Chondrocyte (in vitro differentiated cells): ENCODE data around the gene SYMPK. TPM values are rescaled to one million over a fixed set of nuclear protein-coding genes. Genes with fewer than 3 reads are reported as not detected.
"Not testable (repeated sequence)": the region's sequence is repeated elsewhere in the genome, so short reads cannot be mapped to it uniquely, and the experiment has no call there.

ENCODE experiments used
- DNase-seq: peaks from one replicate; pipeline ENCODE4 v3.0.0; 2021; ENCODE audit warnings: mixed read lengths, low spot score
- H3K27ac Mint-ChIP-seq: one replicate; pipeline ENCODE4 v1.8.0; 2021; ENCODE audit warnings: mild to moderate bottlenecking, moderate library complexity, mixed read lengths; ENCODE audit not compliant: unreplicated experiment
- H3K27me3 Mint-ChIP-seq: 2 replicates; pipeline ENCODE4 v1.8.0; 2021; ENCODE audit warnings: low read depth, mixed read lengths
- H3K36me3 Mint-ChIP-seq: 2 replicates; pipeline ENCODE4 v1.8.0; 2021; ENCODE audit warnings: low read depth, mixed read lengths
- H3K4me1 Mint-ChIP-seq: 2 replicates; pipeline ENCODE4 v1.8.0; 2021; ENCODE audit warnings: low read depth, mild to moderate bottlenecking, mixed read lengths
- H3K4me3 Mint-ChIP-seq: one replicate; pipeline ENCODE4 v1.8.0; 2021; ENCODE audit warnings: mild to moderate bottlenecking, moderate library complexity, mixed read lengths; ENCODE audit not compliant: unreplicated experiment
- H3K9me3 Mint-ChIP-seq: 2 replicates; pipeline ENCODE4 v1.8.0; 2021; ENCODE audit warnings: low read depth, mixed read lengths
- CTCF ChIP-seq: fragments of 200-600 bp; sonication (generic); IDR thresholded peaks from 2 replicates; pipeline ENCODE4 v1.5.0; 2021; ENCODE audit warnings: antibody characterized with exemption, mild to moderate bottlenecking, moderate library complexity
- total RNA-seq: library from RNA; stranded (reverse); gene quantifications from 3 replicates; pipeline ENCODE4 v1.2.1, GENCODE V29; 2021

The SYMPK gene
- total RNA-seq, 1 donor from 2014 or later = 56.5 TPM

GRCh38 chr19:45870798-45871197 is 7.9 kb upstream of the SYMPK start:
- TF ChIP-seq CTCF = no peak
- no peaks in the 10 kb centered on the region for H3K36me3 Mint-ChIP-seq
- H3K27ac Mint-ChIP-seq = no peak overlapping the region
- peaks cover 2% of the 10 kb centered on the region for H3K27me3 Mint-ChIP-seq
- no peaks in the 10 kb centered on the region for H3K4me1 Mint-ChIP-seq
- H3K4me3 Mint-ChIP-seq = no peak overlapping the region
- no peaks in the 10 kb centered on the region for H3K9me3 Mint-ChIP-seq
- DNase-seq = no peak

- not testable (repeated sequence) for H3K4me3 Mint-ChIP-seq, DNase-seq, H3K9me3 Mint-ChIP-seq, H3K27ac Mint-ChIP-seq, H3K36me3 Mint-ChIP-seq
- H3K4me1 Mint-ChIP-seq = peaks cover 13% of the 10 kb centered on the region
- H3K27me3 Mint-ChIP-seq = peaks cover 26% of the 10 kb centered on the region
Observed at GRCh38 chr19:45867241-45867640, 4.3 kb upstream of the SYMPK start.

- H3K4me1 Mint-ChIP-seq = peaks cover 19% of the 10 kb centered on the region
- peaks cover 26% of the 10 kb centered on the region for H3K27me3 Mint-ChIP-seq
- H3K36me3 Mint-ChIP-seq = peaks cover 2% of the 10 kb centered on the region
- H3K27ac Mint-ChIP-seq = no peak overlapping the region
- no peak overlapping the region for H3K4me3 Mint-ChIP-seq
- no peaks in the 10 kb centered on the region for H3K9me3 Mint-ChIP-seq
- TF ChIP-seq CTCF = no peak
- DNase-seq = no peak
Observed at GRCh38 chr19:45866400-45867176, 3.6 kb upstream of the SYMPK start.

- Mint-ChIP-seq H3K4me1 (peaks cover 23% of the 10 kb centered on the region), H3K4me3 (no peak overlapping the region), H3K9me3 (no peaks in the 10 kb centered on the region), H3K36me3 (peaks cover 3% of the 10 kb centered on the region), H3K27ac (no peak overlapping the region), H3K27me3 (peaks cover 26% of the 10 kb centered on the region)
- DNase-seq = no peak
- TF ChIP-seq CTCF = no peak
Observed at GRCh38 chr19:45865269-45865948, 2.5 kb upstream of the SYMPK start.

- Mint-ChIP-seq H3K27ac (peak overlapping the region; percentile 17), H3K4me3 (peak overlapping the region; percentile 47), H3K9me3 (no peaks in the 10 kb centered on the region), H3K36me3 (peaks cover 3% of the 10 kb centered on the region), H3K4me1 (peaks cover 23% of the 10 kb centered on the region), H3K27me3 (peaks cover 26% of the 10 kb centered on the region)
- DNase-seq = no peak
- TF ChIP-seq CTCF = no peak
Observed at GRCh38 chr19:45864629-45865082, 1.7 kb upstream of the SYMPK start.
